AG09309 (cell line): Measurements from ENCODE around the gene COL20A1.

Experiments
- DNase-seq: peaks from one replicate; pipeline ENCODE4 v3.0.0-alpha.2; 2010; ENCODE audit warnings: low read depth
- H3K4me3 ChIP-seq: 2 replicates; pipeline ENCODE4 v1.5.1; 2011; ENCODE audit warnings: mild to moderate bottlenecking, low read depth, low read length, moderate library complexity; ENCODE audit not compliant: control insufficient read depth
- CTCF ChIP-seq: IDR thresholded peaks from 2 replicates; pipeline ENCODE4 v1.5.1; 2011; ENCODE audit warnings: mild to moderate bottlenecking, low read depth, low read length, inconsistent platforms; ENCODE audit not compliant: insufficient read depth, control insufficient read depth; ENCODE audit errors: missing control alignments

Gene COL20A1

GRCh38 chr20:63349516-63349895, 56.5 kb downstream of the COL20A1 start:
- no peak for TF ChIP-seq CTCF
- no peak for DNase-seq
- H3K4me3 ChIP-seq = no peak overlapping the region

DNA sequence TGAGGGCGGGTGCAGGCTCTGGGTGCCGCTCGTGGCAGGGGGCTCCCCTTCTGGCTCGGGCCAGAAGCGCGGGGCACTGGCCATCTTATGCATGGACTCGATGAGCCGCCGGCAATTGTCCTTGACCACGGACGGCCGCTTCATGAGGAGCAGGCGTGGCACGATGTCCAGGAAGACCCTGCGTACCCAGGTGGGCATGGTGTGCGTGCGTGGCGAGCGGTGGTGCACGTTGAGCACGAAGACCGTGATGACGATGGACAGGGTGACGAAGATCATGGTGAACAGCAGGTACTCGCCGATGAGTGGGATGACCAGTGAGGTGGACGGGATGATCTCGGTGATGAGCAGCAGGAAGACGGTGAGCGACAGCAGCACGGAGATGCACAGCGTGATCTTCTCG, 57.2 kb downstream of the COL20A1 start:
- no peak for TF ChIP-seq CTCF
- no peak for DNase-seq

GRCh38 chr20:63350597-63351325, 57.8 kb downstream of the COL20A1 start:
- DNase-seq = no peak
- no peak overlapping the region for H3K4me3 ChIP-seq
- TF ChIP-seq CTCF = no peak

More for the DNA sequence above, 57.2 kb downstream of the COL20A1 start:
- no peak overlapping the region for H3K4me3 ChIP-seq

DNA sequence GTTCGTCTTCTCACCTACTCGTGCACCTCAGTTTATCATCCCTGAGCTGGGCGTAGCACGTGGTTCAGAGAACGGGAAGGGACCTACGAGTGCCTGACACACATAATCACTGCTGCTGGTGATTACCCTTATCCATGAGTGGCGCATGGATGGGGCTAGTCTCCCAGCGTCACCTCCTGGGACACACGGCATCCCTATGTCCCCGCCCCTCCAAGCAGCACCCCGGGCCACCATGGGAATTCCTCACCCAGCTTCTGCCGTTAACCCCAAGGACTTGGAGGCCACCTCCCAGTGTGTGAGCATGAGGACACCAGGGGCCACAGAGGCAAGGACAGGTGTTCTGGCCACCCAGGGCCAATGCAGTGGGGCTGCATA, 58.3 kb downstream of the COL20A1 start:
- DNase-seq = no peak
- TF ChIP-seq CTCF = no peak
- H3K4me3 ChIP-seq = no peak overlapping the region

- no peak for DNase-seq
- TF ChIP-seq CTCF = no peak
- no peak overlapping the region for H3K4me3 ChIP-seq
Measured at GRCh38 chr20:63351811-63352591, 59.0 kb downstream of the COL20A1 start.

GRCh38 chr20:63352811-63353221, 59.8 kb downstream of the COL20A1 start:
- no peak for TF ChIP-seq CTCF

More at GRCh38 chr20:63352811-63353221, 59.8 kb downstream of the COL20A1 start:
- H3K4me3 ChIP-seq = no peak overlapping the region
- no peak for DNase-seq
